Measurements from ENCODE around the gene F2R. TPM values are rescaled to one million over a fixed set of nuclear protein-coding genes. Genes with fewer than 3 reads are reported as not detected.

F2R gene
- total and polyA plus RNA-seq, 10 of the 15 experiments (the other 5 are each of a cell fraction or from before 2014, with no cell fraction given) = 1.8 to 75.4 (median 8.0) TPM

DNA sequence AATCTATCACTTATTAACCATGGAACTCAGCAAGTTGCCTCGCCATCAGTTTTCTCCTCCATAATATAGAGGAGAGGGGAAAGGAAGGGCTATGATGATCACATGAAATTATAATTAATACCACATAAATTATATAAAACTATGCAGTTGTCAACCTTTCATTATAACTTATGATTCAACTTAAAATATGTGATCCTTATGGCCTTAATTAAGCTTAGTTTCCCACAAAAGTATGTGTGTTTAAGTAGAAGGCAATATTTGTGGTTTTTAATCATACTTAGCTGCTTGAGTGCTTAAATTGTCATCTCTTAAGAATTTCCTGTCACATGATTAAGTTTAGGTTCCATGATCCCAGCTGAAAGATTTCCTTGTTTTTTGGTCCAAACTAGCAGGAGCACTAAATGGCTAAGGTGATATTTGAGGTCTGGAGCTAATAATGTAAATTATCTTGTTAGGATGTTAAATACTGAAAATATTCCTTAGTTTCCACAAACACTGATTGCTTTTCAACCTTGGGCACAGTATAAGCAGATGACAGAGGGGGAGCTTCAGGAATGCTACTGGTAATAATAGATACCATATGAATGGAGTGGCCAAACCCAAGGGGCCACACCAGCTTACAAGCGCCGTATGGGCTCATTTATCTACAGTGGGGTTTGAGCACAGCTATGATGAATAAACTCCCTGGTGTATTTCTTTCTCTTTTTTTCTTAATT, 26.4 kb upstream of the F2R start (continued):
- TF ChIP-seq POLR2AphosphoS5 (IDR thresholded peaks at IDR 0.05; ENCODE audit: low read length) = no peak

DNA sequence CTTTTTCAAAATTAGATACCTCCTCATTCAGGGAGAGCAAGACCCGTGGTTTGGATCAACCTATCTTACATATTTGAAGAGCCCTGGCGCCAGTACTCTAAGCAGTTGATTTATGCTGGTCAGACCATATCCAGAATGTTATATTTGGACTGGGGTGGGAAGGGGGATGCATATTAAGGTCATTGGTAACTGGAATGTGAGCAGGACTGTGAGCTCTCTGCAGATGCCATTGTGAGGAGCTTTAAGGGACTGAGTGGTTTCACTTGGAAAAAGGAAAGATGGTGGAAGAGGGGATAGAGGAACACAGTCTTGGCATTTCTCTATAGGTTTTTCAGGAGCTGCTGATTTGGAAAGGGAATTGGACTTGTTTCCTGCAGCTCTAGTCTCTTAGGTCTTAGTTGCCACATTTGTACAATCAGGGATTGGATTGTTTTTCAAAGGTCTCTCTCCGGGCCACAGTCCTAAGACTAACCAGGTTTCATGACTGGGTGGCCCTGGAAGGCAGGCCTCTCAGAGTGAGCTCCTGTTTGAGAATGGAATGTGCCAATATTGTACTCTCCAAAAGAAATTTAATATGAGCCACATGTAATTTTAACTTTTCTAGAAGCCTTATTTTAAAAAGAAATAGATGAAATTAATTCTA, 25.8 kb upstream of the F2R start:
- Histone ChIP-seq H2AFZ (ENCODE audit: control insufficient read depth, low read depth, low read length) (no peak overlapping the region), H3K4me1 (ENCODE audit: control insufficient read depth, insufficient read depth, low read length) (peaks cover 10% of the 10 kb centered on the region), H3K36me3 (ENCODE audit: control insufficient read depth in 2 of 2, insufficient read depth in 2 of 2, low read length in 1 of 2) (no peaks in the 10 kb centered on the region), H4K20me1 (ENCODE audit: control insufficient read depth, insufficient read depth) (no peaks in the 10 kb centered on the region), H3K9ac (ENCODE audit: control insufficient read depth, insufficient read depth, low read length) (no peak overlapping the region), H3K4me2 (ENCODE audit: control insufficient read depth, insufficient read depth) (no peak overlapping the region), H3K79me2 (ENCODE audit: control insufficient read depth, insufficient read depth, low read length) (no peaks in the 10 kb centered on the region), H3K27ac (ENCODE audit: control insufficient read depth, insufficient read depth) (no peak overlapping the region), H3K4me3 (no peak overlapping the region), H3K9me3 (replicated peaks; ENCODE audit: control insufficient read depth, insufficient read depth, low read length) (no peaks in the 10 kb centered on the region), H3K27me3 (replicated peaks in 1 of 2; ENCODE audit: control insufficient read depth in 2 of 2, insufficient read depth in 2 of 2, low read length in 1 of 2) (no peaks in the 10 kb centered on the region)
- ATAC-seq (no peak), DNase-seq (ENCODE audit: low read depth, low spot score) (no peak), FAIRE-seq (no peak)
- in situ Hi-C loops (cut with MboI) = no loop called here
- SMC1A ChIA-PET (ENCODE audit: uncharacterized antibody, unreplicated experiment) = interaction anchor here (0.9 to 1.4 kb wide), 5 partner anchors 14 to 23 kb away, joined by 3 to 5 read pairs (median 4); no protein-coding TSS in a partner anchor
- POLR2A ChIA-PET = no interaction called here
- WGBS (ENCODE audit: insufficient coverage, insufficient replicate concordance, low lambda C conversion rate, missing lambda C conversion rate) = 97% methylated on average over 3 of the region's 3 CpGs
- no peak for TF ChIP-seq IKZF2 (IDR thresholded peaks at IDR 0.05)
- no peak for TF ChIP-seq FOS (IDR thresholded peaks at IDR 0.05; ENCODE audit: borderline replicate concordance, extremely low read depth, insufficient read length)
- TF ChIP-seq ZNF274 (IDR thresholded peaks at IDR 0.05; ENCODE audit: insufficient read depth, insufficient read length) = no peak
- no peak for TF ChIP-seq EED (IDR thresholded peaks at IDR 0.05; ENCODE audit: low read depth)
- no peak for TF ChIP-seq SREBF2 (IDR thresholded peaks at IDR 0.05; ENCODE audit: low read length)
- TF ChIP-seq STAT1 (conservative IDR thresholded peaks at IDR 0.05) = no peak
- no peak for TF ChIP-seq NFXL1 (IDR thresholded peaks at IDR 0.05; ENCODE audit: borderline replicate concordance)
- no peak for TF ChIP-seq TAF1 (IDR thresholded peaks at IDR 0.05; ENCODE audit: borderline replicate concordance, low read depth, low read length)
- no peak for TF ChIP-seq TBL1XR1 (IDR thresholded peaks at IDR 0.05; ENCODE audit: low read depth, low read length)
- no peak for TF ChIP-seq JUND (IDR thresholded peaks at IDR 0.05; ENCODE audit: low read depth, low read length)
- no peak for TF ChIP-seq HCFC1 (IDR thresholded peaks at IDR 0.05; ENCODE audit: low read length)
- TF ChIP-seq MEF2A (IDR thresholded peaks at IDR 0.05; ENCODE audit: insufficient read depth, low read depth, low read length) = no peak
- TF ChIP-seq NRF1 (conservative IDR thresholded peaks at IDR 0.05; ENCODE audit: low read depth, low read length) = no peak
- no peak for TF ChIP-seq RFX5 (IDR thresholded peaks at IDR 0.05; ENCODE audit: low read depth, low read length)
- no peak for TF ChIP-seq HDAC2 (IDR thresholded peaks at IDR 0.05)
- CTCF ChIA-PET = interaction anchor here (1.2 to 1.4 kb wide), 5 partner anchors 12 to 84 kb away, joined by 3 to 6 read pairs (median 4); no protein-coding TSS in a partner anchor
- RAD21 ChIA-PET (ENCODE audit: unreplicated experiment) = interaction anchor here (1.4 to 1.5 kb wide), 2 partner anchors 50 to 84 kb away, joined by 3 to 7 read pairs; no protein-coding TSS in a partner anchor
- no TSS peak for BruUV-seq (replicated peaks)
- intact Hi-C loops (cut with micrococcal nuclease; ENCODE audit: unreplicated experiment) = no loop called here
